GM19351 (cell line): ENCODE data around the gene BOC.

ENCODE experiments used
- ATAC-seq: cut with Tn5 transposase; IDR thresholded peaks from one replicate; pipeline ENCODE4 v1.9.1; 2021; ENCODE audit warnings: mild to moderate bottlenecking, moderate library complexity; ENCODE audit not compliant: unreplicated experiment

Gene BOC

DNA sequence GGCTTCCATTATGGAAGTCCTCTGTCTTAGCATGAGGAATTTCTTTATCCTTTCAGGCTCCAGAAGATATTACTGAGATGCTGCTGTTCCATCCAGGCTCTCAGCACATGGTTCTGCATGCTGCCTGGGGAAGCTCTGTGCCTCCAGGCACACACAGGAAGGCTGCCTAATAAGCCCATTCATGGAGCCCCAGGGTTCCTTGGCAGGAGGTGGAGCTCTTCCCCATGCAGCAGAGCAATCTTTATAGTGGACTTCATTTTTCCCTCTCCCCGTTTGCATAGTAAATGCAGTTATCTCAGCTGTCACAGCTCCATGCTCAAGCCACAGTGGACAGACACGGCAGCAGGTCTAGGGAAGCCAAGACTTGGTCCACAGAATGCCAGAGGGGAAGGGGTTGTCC, 57.6 kb downstream of the BOC start:
- ATAC-seq, result no peak

DNA sequence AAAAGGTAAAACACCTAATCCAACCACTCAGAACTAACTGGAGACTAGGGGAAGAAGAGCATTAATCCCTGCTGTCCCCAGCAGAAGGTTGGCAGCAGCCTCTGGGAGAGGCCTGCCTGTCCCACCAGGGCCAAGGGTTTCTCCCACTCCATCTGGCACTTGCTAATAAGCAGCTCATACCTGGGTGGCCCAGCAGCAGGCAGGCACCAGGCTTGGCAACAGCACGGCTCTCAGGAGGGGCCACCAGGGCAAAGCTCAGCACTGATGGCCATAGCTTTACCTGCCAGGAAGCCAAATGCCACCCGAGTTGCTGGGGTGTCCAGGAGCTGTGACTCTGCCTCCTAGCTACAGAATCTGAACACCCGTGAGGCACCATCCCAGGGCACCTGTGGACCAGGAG, 58.3 kb downstream of the BOC start:
- no peak for ATAC-seq

DNA sequence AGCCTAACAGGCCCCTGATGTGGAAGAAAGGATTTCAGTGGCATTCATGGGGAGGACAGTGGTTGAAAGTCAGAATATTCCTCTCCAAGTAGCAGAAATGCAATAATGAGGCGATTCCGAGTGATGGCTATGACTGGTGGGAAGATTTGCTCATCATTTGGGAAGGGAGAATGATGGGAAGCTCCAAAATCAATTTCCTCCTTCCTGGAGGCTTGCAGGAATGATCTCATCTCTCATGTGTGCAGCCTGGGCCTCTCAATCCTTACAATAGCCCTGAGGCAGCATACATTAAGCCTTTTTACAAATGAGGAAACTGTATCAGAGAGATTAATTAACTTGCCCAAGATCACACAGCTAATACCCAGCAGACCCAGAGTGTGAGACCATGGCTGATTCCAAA, 58.7 kb downstream of the BOC start:
- ATAC-seq, result no peak

GRCh38 chr3:113270786-113271185, 59.4 kb downstream of the BOC start:
- ATAC-seq, result no peak

DNA sequence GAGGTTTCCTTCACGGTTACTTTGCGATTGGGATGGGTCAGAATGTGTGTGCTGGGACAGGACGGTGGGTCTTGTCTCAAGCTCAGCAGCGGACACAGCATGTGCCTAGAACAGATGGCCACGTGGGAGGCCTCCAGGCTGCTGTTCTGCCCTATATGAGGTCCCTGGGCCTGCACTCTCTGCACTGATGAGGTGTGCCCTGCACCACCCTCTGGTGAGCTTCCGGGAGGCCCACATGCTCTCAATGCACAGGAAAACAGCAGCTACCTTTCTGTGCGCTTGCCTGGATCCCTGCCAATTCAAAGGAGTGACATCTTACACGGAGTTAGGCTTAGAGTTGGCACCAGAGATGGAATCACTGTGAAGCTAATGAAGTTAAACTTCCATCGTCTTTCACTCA, 59.8 kb downstream of the BOC start:
- ATAC-seq, result no peak

GRCh38 chr3:113271594-113272384, 60.4 kb downstream of the BOC start:
- ATAC-seq, result no peak

GRCh38 chr3:113272385-113272779, 61.0 kb downstream of the BOC start:
- no peak for ATAC-seq

DNA sequence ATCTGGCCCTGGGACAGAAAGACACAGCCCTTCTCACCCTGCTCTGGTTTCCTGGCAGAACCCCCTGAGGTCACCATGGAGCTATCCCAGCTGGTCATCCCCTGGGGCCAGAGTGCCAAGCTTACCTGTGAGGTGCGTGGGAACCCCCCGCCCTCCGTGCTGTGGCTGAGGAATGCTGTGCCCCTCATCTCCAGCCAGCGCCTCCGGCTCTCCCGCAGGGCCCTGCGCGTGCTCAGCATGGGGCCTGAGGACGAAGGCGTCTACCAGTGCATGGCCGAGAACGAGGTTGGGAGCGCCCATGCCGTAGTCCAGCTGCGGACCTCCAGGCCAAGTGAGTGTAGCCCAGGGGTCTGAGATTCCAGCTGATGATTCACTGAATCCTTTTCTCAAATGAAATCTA, 61.7 kb downstream of the BOC start:
- ATAC-seq, result no peak

DNA sequence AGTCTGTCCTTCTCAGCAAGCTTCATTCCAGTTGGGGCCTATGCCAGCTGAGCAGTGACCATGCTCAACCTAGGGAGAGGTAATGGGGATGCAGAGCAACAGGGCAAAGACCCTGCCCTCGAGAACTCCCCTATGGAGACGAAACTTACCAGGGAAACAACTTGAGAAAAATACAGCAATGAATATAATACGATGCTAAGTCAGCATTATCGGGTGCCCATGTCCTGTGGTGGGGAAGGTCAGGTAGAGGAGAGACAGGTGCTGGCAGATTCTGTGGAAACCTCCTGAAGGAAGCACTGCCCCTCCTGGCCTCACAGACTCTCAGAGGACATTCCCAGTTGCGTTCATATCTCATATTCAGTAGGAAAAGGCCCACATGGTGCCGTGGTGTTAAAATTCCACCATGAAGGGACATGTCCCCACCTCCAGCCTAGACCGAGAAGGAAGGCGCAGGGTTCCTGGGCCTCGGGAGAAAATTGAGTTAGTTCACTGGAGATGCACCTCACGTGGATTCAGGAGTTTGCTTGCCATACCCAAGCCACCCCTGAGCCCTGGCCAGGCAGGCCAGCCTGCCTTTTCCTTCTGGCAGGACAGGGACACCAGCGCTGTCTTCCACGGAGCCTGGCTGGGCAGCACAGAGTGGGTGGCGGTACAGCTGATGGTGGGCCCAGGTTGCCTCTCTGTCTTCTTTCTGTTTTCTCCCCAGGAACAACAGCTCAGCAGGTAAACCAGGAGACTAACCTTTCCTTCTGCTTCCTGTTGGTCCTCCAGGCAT, 62.4 kb downstream of the BOC start:
- no peak for ATAC-seq

GRCh38 chr3:113274425-113275257, 63.3 kb downstream of the BOC start:
- no peak for ATAC-seq

DNA sequence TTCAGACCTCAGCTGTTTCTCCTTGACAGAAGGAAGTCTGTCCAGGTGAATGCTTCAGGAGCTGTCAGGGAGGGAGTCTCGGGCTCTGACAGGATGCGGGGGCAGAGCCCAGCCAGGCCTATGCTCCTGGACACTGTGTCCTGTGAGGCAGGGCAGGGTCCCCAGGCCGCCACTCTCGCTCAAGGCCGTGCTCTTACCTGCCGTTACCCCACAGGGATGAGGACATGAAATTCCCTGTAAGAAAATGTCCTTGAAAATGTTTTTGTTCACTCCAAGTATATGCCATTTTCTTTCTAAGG, 63.9 kb downstream of the BOC start:
- ATAC-seq, result no peak

DNA sequence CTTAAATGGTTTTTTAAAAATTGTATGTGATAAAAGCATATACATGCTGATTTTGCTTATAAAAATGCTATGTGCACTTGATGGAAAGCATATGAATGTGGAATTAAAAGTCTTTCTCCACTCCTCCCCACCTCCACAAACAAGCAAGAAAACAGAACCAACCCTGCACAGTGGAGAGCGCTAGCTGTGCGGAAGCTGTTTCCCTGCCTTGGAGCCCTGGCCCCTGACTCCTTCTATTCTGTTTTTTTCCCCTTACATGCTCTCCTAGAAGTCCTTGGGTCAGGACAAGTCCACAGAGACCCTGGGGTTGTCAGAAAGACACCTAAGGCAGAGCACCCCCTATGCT, 64.2 kb downstream of the BOC start:
- ATAC-seq, result no peak

- ATAC-seq, result peak; percentile 63
These were observed 64.8 kb downstream of the BOC start for GRCh38 chr3:113275929-113276750.

DNA sequence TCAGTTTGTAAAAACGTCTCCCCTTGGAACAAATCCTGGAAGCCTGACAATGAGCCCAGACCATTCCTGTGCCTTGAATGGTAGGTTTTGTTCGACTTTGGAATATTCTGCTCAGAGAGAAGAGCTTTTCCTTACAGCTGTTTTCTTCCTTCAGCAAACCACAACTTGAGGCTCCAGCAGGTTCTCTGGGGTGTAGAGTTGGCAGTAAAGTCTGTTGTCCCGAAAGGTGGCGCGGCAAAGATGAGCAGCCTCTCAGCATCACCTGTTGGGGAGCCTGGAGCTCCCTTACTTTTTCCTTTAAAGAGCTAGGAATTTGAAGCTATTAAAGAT, 65.4 kb downstream of the BOC start:
- no peak for ATAC-seq

- peak; percentile 64 for ATAC-seq
These were observed 66.1 kb downstream of the BOC start for GRCh38 chr3:113277414-113277813.

- ATAC-seq, result peak; percentile 37
These were observed 66.7 kb downstream of the BOC start for GRCh38 chr3:113277941-113278598.

DNA sequence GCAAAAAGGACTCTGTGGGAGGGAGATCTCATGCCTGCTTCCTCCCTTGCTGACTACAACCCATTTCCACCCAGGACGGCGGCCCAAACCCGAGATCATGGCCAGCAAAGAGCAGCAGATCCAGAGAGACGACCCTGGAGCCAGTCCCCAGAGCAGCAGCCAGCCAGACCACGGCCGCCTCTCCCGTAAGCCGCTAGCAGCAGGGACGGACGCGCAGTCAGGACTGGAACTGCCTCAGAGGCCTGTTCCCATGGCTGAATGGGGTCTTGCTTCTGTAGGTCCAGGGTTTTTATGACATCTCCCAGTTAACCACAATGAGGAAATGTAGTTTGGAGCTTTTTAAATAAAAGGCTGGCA, 67.2 kb downstream of the BOC start:
- ATAC-seq, result no peak

- no peak for ATAC-seq
These were observed 68.3 kb downstream of the BOC start for GRCh38 chr3:113279686-113280085.

DNA sequence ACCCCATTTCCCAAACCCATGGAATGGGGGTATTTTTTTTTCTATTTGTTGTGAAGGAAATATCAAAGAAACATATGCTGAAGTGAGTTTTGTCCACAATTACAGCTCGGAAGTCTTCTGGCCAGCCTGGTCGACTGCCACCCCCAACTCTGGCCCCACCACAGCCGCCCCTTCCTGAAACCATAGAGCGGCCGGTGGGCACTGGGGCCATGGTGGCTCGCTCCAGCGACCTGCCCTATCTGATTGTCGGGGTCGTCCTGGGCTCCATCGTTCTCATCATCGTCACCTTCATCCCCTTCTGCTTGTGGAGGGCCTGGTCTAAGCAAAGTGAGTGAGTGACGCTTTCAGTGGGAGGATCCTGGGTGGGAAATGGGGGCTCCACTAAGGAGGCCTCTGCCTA, 71.9 kb downstream of the BOC start:
- ATAC-seq, result no peak

DNA sequence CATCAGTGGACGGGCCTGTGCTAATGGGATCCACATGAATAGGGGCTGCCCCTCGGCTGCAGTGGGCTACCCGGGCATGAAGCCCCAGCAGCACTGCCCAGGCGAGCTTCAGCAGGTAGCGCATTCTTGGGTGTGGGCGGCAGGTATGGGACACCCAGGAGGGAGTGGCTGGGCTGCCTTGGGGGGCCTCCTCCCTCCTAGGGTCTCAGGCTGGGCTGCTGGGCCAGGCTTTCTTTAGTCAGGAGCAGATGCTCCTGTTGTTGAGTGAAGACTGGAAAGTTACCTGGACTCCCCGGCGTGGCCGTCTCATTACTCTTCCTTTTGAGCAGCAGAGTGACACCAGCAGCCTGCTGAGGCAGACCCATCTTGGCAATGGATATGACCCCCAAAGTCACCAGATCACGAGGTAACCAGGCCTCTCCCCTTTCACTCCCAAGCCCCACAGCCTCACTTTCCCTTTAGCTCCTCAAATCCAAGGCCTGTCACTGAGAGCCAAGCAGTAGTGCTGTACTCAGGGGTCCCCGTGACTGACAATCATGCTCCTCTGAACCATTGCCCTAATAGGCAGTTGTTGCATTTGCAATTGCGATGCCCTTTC, 73.2 kb downstream of the BOC start:
- no peak for ATAC-seq
